Stimulated activated CD8-positive, alpha-beta memory T cell treated with anti-CD3 and anti-CD28 coated beads, Interleukin-15, amount 100 ng/mL, for 48 hours (primary cell): ENCODE measurements around the gene CAMSAP3.

Experiments used
- DNase-seq, 2 donors: peaks; one replicate each; pipeline ENCODE4 v3.0.0-alpha.2; 2020; ENCODE audit warnings: low read depth in 2 of 2

CAMSAP3 gene

GRCh38 chr19:7611541-7612279 is 16.0 kb downstream of the CAMSAP3 start:
- no peak for DNase-seq

- DNase-seq, result no peak
These were observed 16.9 kb downstream of the CAMSAP3 start for GRCh38 chr19:7612282-7613274.

DNA sequence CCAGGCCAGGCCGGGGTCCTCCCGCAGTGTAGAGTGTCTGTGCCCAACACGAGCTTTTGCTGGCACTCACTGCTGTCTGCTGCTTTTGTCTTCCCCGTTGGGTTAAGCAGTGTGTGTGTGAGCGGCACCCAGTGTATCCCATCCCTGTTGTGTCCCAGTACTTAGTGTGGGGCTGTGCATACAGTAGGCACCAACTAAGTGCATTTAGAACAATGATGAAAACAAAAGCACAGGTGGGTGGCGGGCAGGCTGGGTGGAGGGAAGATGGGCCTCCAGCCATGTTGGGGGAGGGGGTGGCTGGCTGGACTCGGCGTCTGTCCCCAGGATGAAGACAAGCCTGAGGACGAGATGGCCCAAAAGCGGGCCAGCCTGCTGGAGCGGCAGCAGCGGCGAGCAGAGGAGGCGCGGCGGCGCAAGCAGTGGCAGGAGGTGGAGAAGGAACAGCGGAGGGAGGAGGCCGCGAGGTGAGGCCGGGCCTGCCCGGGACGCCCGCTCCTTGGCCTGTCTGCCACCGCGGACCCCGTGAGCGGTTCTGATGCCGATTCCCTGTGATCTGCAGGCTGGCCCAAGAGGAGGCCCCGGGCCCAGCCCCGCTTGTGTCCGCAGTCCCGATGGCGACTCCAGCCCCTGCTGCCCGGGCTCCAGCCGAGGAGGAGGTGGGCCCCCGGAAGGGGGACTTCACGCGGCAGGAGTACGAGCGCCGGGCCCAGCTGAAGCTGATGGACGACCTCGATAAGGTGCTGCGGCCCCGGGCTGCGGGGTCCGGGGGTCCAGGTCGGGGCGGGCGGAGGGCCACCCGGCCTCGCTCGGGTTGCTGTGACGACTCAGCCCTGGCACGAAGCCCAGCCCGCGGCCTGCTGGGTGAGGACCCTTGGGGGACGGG is 19.4 kb downstream of the CAMSAP3 start:
- no peak for DNase-seq

DNA sequence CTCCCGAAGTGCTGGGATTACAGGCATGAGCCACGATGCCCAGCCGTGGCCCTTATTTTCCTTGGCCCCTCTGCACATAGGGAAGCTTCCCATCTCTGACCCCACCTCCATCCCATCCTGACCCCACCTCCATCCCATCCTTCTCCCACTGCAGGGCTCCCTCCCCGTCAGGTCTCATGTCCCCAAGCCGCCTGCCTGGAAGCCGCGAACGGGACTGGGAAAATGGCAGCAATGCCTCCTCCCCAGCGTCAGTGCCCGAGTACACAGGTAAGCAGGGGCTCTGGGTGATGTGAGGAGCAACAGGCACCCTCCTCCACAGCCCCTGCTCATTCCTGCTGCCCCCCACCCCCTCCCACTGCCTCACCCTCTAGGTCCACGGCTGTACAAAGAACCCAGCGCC is 21.5 kb downstream of the CAMSAP3 start:
- DNase-seq, result no peak

GRCh38 chr19:7617735-7618134 is 22.1 kb downstream of the CAMSAP3 start:
- no peak for DNase-seq

DNA sequence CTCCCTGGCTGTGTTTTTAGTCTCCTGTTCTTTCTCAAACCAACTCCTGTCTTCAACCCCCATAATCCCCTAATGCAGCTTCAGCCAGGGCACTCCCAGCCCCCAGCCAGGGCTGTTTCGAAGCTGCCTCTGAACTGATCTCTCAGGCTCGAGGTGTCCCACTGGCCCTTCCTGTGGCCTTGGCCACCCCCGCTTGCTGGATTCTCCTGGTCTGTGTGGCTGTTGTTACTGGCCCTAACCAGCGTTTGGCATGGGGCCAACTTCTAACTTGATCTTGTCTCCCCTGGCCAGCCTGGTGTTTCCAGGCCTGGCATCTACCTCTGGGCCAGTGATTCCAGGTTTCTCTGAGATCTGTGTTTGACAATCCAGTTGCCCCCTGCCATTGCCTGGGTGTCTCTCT is 22.7 kb downstream of the CAMSAP3 start:
- no peak for DNase-seq

- no peak for DNase-seq
These were observed 23.3 kb downstream of the CAMSAP3 start for GRCh38 chr19:7618771-7619510.

GRCh38 chr19:7619671-7620441 is 24.2 kb downstream of the CAMSAP3 start:
- no peak for DNase-seq

GRCh38 chr19:7620442-7621412 is 25.1 kb downstream of the CAMSAP3 start:
- DNase-seq, result no peak

GRCh38 chr19:7622933-7623685 is 27.4 kb downstream of the CAMSAP3 start:
- no peak for DNase-seq

GRCh38 chr19:7623725-7624603 is 28.3 kb downstream of the CAMSAP3 start:
- no peak for DNase-seq

DNA sequence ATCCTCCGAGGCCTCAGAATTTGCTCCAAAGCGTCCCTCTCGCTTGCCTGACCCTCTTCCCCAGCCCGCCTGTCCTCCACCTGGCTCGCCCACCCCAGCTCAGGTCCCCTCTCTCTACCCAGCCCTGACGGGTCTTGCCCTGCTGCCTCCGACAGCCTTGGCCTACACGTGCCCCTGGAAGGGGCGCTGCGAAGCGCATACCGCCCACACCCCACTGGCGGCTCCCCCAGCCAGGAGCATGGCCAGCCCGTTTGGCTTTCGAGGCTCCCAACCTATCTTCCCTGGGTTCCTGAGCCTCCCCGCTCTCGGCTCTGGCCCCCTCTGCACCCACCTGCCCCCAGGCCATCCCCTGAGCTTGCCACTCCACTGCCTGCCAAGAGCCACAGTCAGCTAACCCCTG is 29.1 kb downstream of the CAMSAP3 start:
- no peak for DNase-seq

- DNase-seq, result no peak
These were observed 30.2 kb downstream of the CAMSAP3 start for GRCh38 chr19:7625763-7626372.

DNA sequence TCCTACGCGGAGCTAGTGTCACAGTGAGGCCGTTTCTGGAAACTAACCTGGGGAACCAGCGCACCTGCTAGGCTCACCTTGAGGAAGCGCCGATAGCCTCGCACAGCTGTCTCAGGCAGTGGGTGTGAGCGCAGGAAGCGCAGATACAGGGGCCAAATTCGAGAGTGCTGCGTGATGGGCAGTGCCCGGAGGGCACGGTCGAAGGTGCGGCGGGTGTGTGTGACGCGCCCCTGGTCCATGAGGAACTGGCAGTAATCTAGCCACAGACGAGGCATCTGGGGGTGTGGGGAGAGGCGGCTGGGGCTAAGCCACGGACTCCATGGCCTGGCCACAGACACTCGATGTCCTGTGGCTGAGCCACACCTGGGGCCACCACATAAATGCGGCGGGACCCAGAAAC is 31.5 kb downstream of the CAMSAP3 start:
- no peak for DNase-seq

GRCh38 chr19:7628589-7629311 is 33.1 kb downstream of the CAMSAP3 start:
- DNase-seq, result no peak

GRCh38 chr19:7629347-7630054 is 33.8 kb downstream of the CAMSAP3 start, which contains the start of the genes PET100 and XAB2:
Gene PET100 (plus strand): TSS chr19:7629793. CDS start chr19:7629834, 41 bp downstream.
Gene XAB2 (minus strand): TSS chr19:7629545. CDS start chr19:7629527, 18 bp downstream.
- peak; percentile 90 for DNase-seq
